ENCODE results near the gene SLC51A.

SLC51A gene

GRCh38 chr3:196246612-196247308 lies 30.4 kb downstream of the SLC51A start:
- no peak for FAIRE-seq

DNA sequence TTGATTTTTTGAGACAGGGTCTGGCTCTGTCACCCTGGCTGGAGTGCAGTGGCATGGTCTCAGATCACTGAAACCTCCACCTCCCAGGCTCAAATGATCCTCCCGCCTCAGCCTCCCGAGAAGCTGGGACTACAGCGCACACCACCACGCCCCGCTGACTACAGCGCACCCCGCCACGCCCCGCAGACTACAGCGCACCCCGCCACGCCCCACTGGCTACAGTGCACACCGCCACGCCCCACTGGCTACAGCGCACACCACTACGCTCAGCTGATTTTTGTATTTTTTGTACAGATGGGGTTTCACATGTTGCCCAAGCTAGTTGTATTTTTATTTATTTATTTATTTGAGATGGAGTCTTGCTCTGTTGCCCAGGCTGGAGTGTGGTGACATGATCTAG lies 35.6 kb downstream of the SLC51A start:
- FAIRE-seq = no peak

DNA sequence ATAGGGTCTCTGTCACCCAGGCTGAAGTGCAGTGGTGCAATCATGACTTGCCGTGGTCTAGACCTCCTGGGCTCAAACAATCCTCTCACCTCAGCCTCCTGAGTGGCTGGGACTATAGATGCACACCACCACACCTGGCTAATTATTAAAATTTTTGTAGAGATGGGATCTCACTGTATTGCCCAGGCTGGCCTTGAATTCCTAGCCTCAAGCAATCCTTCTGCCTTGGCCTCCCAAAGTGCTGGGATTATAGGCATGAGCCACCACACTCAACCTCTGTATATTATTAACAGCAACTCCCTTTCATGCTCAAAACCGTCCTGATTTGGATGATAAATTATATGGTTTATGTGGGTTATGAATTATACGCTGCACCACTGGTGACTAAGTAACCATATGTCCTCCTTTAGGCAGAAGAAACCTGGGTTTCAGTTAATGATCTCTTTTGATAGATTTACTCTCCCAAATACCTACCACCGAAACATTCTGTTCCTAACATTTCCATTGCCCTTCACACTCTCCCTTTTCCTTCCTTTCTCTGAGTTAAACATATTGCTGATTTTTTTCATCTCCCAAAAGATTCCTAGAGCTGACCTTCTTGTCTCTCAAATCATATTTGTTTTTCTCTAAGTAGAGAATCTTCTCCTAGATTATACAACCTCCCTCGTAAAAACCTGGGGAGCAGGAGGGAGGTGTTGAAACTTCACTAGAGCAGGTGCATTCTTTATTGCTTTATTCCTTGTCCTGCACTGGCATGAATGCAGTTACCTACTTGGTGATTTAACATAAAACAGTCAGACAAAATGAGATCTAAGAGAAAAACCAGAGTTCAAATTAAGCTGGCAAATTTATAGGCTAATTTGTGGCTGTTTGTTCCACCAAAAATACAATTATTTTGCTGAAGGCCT lies 38.3 kb downstream of the SLC51A start:
- no peak for FAIRE-seq

GRCh38 chr3:196255776-196256175 lies 39.4 kb downstream of the SLC51A start:
- no peak for FAIRE-seq

- FAIRE-seq = no peak
Observed at GRCh38 chr3:196260784-196261183, 44.5 kb downstream of the SLC51A start.

GRCh38 chr3:196263819-196264218 lies 47.5 kb downstream of the SLC51A start:
- no peak for FAIRE-seq

- no peak for FAIRE-seq
Observed at GRCh38 chr3:196268284-196269163, 52.2 kb downstream of the SLC51A start.

DNA sequence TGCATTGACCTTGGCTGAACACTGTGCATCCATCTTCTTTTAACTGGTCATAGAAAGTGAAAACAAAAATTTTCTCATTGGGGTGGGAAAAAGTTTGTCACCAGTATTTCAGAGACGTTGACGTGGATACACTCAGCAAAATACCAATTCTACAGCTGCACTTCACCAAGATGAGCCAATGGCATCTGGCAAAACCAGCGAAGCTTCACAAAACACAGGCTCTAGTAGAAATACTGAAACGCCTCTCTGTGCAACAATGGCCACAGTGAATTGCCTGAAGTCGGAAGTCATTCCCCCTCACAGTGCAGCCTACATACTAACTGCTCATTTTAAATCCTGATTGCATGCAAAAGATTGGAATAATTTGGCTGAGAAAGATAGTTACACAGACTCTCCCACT lies 54.2 kb downstream of the SLC51A start:
- FAIRE-seq = no peak

DNA sequence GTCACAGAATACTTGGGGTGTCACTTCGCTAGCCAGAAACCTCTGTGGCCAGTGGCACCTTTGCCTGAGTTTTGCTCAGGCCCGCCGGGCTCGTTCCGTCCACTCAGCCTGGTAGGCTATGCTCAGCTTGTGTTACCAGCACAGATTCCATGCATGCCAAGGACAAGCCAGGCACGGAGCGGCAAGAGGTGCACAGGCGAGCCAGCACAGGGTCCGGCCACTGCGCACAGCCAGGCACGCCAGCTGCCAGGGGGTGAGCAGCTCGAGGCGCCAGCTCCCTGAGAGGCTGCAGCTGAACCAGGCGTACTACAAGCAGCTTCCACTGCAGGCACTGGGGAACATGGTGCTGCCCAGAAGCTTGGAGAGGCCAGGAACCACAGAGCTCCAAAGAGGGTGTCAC lies 56.5 kb downstream of the SLC51A start:
- no peak for FAIRE-seq

- FAIRE-seq = no peak
Observed at GRCh38 chr3:196273655-196274054, 57.3 kb downstream of the SLC51A start.

- FAIRE-seq = no peak
Observed at GRCh38 chr3:196274585-196274984, 58.3 kb downstream of the SLC51A start.

GRCh38 chr3:196275126-196275525 lies 58.8 kb downstream of the SLC51A start:
- FAIRE-seq = no peak

- FAIRE-seq = no peak
Observed at GRCh38 chr3:196280689-196281440, 64.5 kb downstream of the SLC51A start.

- FAIRE-seq = no peak
Observed at GRCh38 chr3:196281962-196282361, 65.6 kb downstream of the SLC51A start.
